HG02884 (cell line): ENCODE measurements around the gene TUBB4B.

Source experiments
- ATAC-seq: cut with Tn5 transposase; IDR thresholded peaks from one replicate; pipeline ENCODE4 v1.9.1; 2021; ENCODE audit warnings: mild to moderate bottlenecking, moderate library complexity; ENCODE audit not compliant: unreplicated experiment

TUBB4B gene

GRCh38 chr9:137286975-137287383 lies 45.9 kb downstream of the TUBB4B start:
- ATAC-seq: no peak

- no peak for ATAC-seq
Observed at GRCh38 chr9:137293094-137293481, 52.0 kb downstream of the TUBB4B start.
